Activated naive CD4-positive, alpha-beta T cell treated with anti-CD3 and anti-CD28 coated beads, Interleukin-2, amount 10 ng/mL, durations not matched to agents 5 hours and 36 hours (primary cell): ENCODE results near the gene TRDMT1. TPM values are rescaled to one million over a fixed set of nuclear protein-coding genes. Genes with fewer than 3 reads are reported as not detected.

Experiments used
- total RNA-seq, 2 experiments: library from RNA; stranded (reverse); gene quantifications; one replicate each; pipeline ENCODE4 v1.2.3, GENCODE V29; 2021

The TRDMT1 gene, protein sequence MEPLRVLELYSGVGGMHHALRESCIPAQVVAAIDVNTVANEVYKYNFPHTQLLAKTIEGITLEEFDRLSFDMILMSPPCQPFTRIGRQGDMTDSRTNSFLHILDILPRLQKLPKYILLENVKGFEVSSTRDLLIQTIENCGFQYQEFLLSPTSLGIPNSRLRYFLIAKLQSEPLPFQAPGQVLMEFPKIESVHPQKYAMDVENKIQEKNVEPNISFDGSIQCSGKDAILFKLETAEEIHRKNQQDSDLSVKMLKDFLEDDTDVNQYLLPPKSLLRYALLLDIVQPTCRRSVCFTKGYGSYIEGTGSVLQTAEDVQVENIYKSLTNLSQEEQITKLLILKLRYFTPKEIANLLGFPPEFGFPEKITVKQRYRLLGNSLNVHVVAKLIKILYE
- 10 to 100 TPM; 13.6 to 15.4 TPM for total RNA-seq

GRCh38 chr10:17200912-17201793, at the start of gene TRDMT1:
Gene TRDMT1, minus strand, starts transcription at chr10:17201672. Its CDS starts 38 bp downstream, at chr10:17201634.

DNA sequence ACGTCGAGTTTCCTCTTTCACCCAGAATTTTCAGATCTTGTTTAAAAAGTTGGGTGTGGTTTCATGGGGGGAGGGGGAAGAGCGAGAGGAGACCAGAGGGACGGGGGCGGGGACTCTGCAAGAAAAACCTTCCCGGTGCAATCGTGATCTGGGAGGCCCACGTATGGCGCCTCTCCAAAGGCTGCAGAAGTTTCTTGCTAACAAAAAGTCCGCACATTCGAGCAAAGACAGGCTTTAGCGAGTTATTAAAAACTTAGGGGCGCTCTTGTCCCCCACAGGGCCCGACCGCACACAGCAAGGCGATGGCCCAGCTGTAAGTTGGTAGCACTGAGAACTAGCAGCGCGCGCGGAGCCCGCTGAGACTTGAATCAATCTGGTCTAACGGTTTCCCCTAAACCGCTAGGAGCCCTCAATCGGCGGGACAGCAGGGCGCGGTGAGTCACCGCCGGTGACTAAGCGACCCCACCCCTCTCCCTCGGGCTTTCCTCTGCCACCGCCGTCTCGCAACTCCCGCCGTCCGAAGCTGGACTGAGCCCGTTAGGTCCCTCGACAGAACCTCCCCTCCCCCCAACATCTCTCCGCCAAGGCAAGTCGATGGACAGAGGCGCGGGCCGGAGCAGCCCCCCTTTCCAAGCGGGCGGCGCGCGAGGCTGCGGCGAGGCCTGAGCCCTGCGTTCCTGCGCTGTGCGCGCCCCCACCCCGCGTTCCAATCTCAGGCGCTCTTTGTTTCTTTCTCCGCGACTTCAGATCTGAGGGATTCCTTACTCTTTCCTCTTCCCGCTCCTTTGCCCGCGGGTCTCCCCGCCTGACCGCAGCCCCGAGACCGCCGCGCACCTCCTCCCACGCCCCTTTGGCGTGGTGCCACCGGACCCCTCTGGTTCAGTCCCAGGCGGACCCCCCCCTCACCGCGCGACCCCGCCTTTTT, 26.9 kb upstream of the TRDMT1 start, which contains the start of gene VIM:
Gene VIM, plus strand, starts transcription at position 151 of the 925 bp plus-strand sequence. CDS start 1,182 bp downstream, outside the sequence.

GRCh38 chr10:17129741-17130140, 71.7 kb downstream of the TRDMT1 start, which contains the start of gene CUBN:
Gene CUBN, minus strand, starts transcription at chr10:17129811. Its CDS starts 46 bp downstream, at chr10:17129765.

Other genes starting within 250 kb of the TRDMT1 start
- 1 to 10 TPM; 2.2 to 2.7 TPM for gene CUBN, start 71.9 kb downstream of the TRDMT1 start, total RNA-seq
- 1,000 to 10,000 TPM; 2,139 to 2,169 TPM for gene VIM, start 26.6 kb upstream of the TRDMT1 start, total RNA-seq